Mesenchymal stem cell (in vitro differentiated cells and primary cell): ENCODE results near the gene GRIN1.

ENCODE experiments used
- DNase-seq: peaks from one replicate; pipeline ENCODE4 v3.0.0-alpha.2; 2013
- H2AFZ ChIP-seq: one replicate; pipeline ENCODE4 v1.6.1; 2013; ENCODE audit warnings: low read depth, mild to moderate bottlenecking, control low read depth, inconsistent platforms, low read length, moderate library complexity
- H2AK5ac ChIP-seq: 2 replicates; pipeline ENCODE4 v1.6.1; 2013; ENCODE audit warnings: low read length, moderate library complexity, mild to moderate bottlenecking, inconsistent platforms; ENCODE audit not compliant: severe bottlenecking
- H2BK120ac ChIP-seq: one replicate; pipeline ENCODE4 v1.6.1; 2013; ENCODE audit warnings: low read depth, mild to moderate bottlenecking, inconsistent platforms, low read length, moderate library complexity
- H2BK12ac ChIP-seq, 2 experiments: one replicate each; pipeline ENCODE4 v1.6.1; 2013; ENCODE audit warnings: inconsistent platforms in 2 of 2, low read length in 2 of 2, mild to moderate bottlenecking in 2 of 2, moderate library complexity in 2 of 2, control low read depth in 1 of 2
- H2BK15ac ChIP-seq: one replicate; pipeline ENCODE4 v1.6.1; 2013; ENCODE audit warnings: mild to moderate bottlenecking, low read depth, inconsistent platforms; ENCODE audit not compliant: poor library complexity, severe bottlenecking
- H2BK5ac ChIP-seq: 2 replicates; pipeline ENCODE4 v1.6.1; 2013; ENCODE audit warnings: low read depth, mild to moderate bottlenecking, low read length, control low read depth, inconsistent platforms; ENCODE audit not compliant: poor library complexity, severe bottlenecking
- H3K14ac ChIP-seq, 2 experiments: one replicate each; pipeline ENCODE4 v1.6.1; 2013; ENCODE audit warnings: inconsistent platforms in 2 of 2, low read length in 2 of 2, control low read depth in 1 of 2, mild to moderate bottlenecking in 1 of 2, moderate library complexity in 1 of 2
- H3K18ac ChIP-seq, 2 experiments: one replicate each; pipeline ENCODE4 v1.6.1; 2013; ENCODE audit warnings: inconsistent platforms in 2 of 2, low read length in 2 of 2, control low read depth in 1 of 2, low read depth in 1 of 2, mild to moderate bottlenecking in 1 of 2
- H3K23ac ChIP-seq, 2 experiments: one replicate each; pipeline ENCODE4 v1.6.1; 2013; ENCODE audit warnings: inconsistent platforms in 2 of 2, low read length in 2 of 2, mild to moderate bottlenecking in 2 of 2, moderate library complexity in 2 of 2, control low read depth in 1 of 2
- H3K27ac ChIP-seq: 2 replicates; pipeline ENCODE4 v1.5.1; 2013; ENCODE audit warnings: mild to moderate bottlenecking, moderate library complexity, low read length, control low read depth, inconsistent platforms; ENCODE audit not compliant: poor library complexity, severe bottlenecking
- H3K27me3 ChIP-seq, 2 experiments: 2 replicates each; pipeline versions ENCODE4 v1.6.1 to v1.7.0; 2013; ENCODE audit warnings: low read length in 2 of 2, mild to moderate bottlenecking in 2 of 2, moderate library complexity in 2 of 2, control low read depth in 1 of 2, inconsistent platforms in 1 of 2; ENCODE audit not compliant: control insufficient read depth in 1 of 2, insufficient read depth in 1 of 2
- H3K36me3 ChIP-seq, 2 experiments: 2 replicates each; pipeline versions ENCODE4 v1.6.1 to v1.7.0; 2013; ENCODE audit warnings: low read length in 2 of 2, control low read depth in 1 of 2, inconsistent platforms in 1 of 2, low read depth in 1 of 2, mild to moderate bottlenecking in 1 of 2; ENCODE audit not compliant: insufficient read depth in 2 of 2, control insufficient read depth in 1 of 2
- H3K4ac ChIP-seq, 2 experiments: one replicate each; pipeline ENCODE4 v1.6.1; 2013; ENCODE audit warnings: inconsistent platforms in 2 of 2, low read length in 2 of 2, mild to moderate bottlenecking in 2 of 2, moderate library complexity in 2 of 2, control low read depth in 1 of 2, low read depth in 1 of 2
- H3K4me1 ChIP-seq: 2 replicates; pipeline ENCODE4 v1.6.1; 2013; ENCODE audit warnings: low read depth, low read length, control low read depth; ENCODE audit not compliant: control insufficient read depth, insufficient read depth
- H3K4me2 ChIP-seq: 2 replicates; pipeline ENCODE4 v1.6.1; 2013; ENCODE audit warnings: low read length, mild to moderate bottlenecking, inconsistent platforms; ENCODE audit not compliant: poor library complexity, severe bottlenecking
- H3K4me3 ChIP-seq, 2 experiments: 2 replicates each; pipeline versions ENCODE4 v1.5.1 to v1.7.0; 2013; ENCODE audit warnings: low read length in 2 of 2, mild to moderate bottlenecking in 2 of 2, control low read depth in 1 of 2, low read depth in 1 of 2; ENCODE audit not compliant: insufficient read depth in 1 of 2
- H3K79me1 ChIP-seq: replicated peaks from 2 replicates; pipeline ENCODE4 v1.6.1; 2013; ENCODE audit warnings: mild to moderate bottlenecking, control low read depth, low read length, inconsistent platforms; ENCODE audit not compliant: poor library complexity, severe bottlenecking
- H3K9ac ChIP-seq: 2 replicates; pipeline ENCODE4 v1.7.0; 2013; ENCODE audit warnings: mild to moderate bottlenecking, low read length, moderate library complexity
- H3K9me3 ChIP-seq: 2 replicates; pipeline ENCODE4 v1.7.0; 2013; ENCODE audit warnings: mild to moderate bottlenecking, low read length; ENCODE audit not compliant: control insufficient read depth
- H4K8ac ChIP-seq: one replicate; pipeline ENCODE4 v1.6.1; 2013; ENCODE audit warnings: inconsistent platforms, mild to moderate bottlenecking, low read length, moderate library complexity
- H4K91ac ChIP-seq: one replicate; pipeline ENCODE4 v1.6.1; 2013; ENCODE audit warnings: mild to moderate bottlenecking, low read length, inconsistent platforms
- WGBS: methylation state at CpG from one replicate; pipeline ENCODE4 v1.1.7; 2013; ENCODE audit warnings: mixed read lengths; 5-methylcytosine and 5-hydroxymethylcytosine counted together

Gene GRIN1

DNA sequence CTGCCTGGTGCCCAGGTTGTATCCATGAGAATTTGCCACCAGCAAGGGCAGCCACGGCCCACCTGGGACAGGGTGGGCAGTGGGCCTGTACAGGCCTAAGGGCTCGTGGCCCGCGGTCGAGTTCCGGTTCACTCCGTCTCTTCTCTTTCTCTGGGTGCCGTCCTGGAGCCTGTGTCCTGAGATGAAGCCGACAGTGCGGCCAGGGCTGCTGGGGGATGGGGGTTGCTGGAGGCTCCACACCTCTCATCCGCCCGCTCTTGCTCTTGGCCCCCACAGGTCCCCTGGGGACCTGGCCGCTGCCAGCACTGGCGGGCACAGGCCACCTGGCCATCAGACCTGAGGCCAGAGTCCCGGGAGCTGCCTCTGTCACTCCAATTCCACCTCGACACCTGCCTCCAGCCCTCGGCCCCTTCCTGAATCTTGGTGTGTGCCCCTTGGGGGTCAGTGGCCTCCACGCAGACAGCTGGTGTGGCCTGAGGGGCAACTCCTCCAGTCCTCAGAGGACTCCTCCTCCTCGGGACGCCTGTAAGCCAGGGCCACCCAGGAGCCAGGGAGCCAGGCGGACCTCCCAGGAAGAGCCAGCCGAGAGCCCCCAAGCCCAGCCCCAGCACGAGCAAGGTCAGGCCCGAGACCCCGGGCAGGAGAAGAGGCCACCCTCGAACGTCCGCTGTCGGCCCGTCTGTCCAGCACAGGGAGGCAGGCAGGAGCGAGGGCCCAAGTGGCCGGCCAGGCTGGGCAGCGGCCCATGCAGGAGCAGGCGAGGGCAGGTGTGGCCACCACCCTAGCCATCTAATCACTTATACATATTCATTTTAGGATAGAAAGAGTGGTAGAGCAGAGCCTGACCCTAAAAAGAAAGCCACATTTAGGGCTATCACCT lies 25.7 kb downstream of the GRIN1 start:
- 80% methylated on average over 30 of the region's 34 CpGs for WGBS
- H2AFZ ChIP-seq, result no peak overlapping the region
- H3K14ac ChIP-seq, result no peak overlapping the region
- no peak overlapping the region for H3K27ac ChIP-seq
- H3K79me1 ChIP-seq, result no peaks in the 10 kb centered on the region
- H3K18ac ChIP-seq, result no peak overlapping the region
- no peaks in the 10 kb centered on the region for H3K9me3 ChIP-seq
- no peak overlapping the region for H4K8ac ChIP-seq
- no peaks in the 10 kb centered on the region for H3K36me3 ChIP-seq
- DNase-seq, result no peak
- H4K91ac ChIP-seq, result no peak overlapping the region
- peaks cover 38% of the 10 kb centered on the region for H3K4me1 ChIP-seq
- H3K4ac ChIP-seq, result no peak overlapping the region
- no peak overlapping the region for H3K23ac ChIP-seq
- H3K4me3 ChIP-seq, result no peak overlapping the region
- peak overlapping the region; percentile 30 for H2BK15ac ChIP-seq
- no peak overlapping the region for H2BK12ac ChIP-seq
- no peak overlapping the region for H2BK120ac ChIP-seq
- H2AK5ac ChIP-seq, result no peak overlapping the region
- peaks cover 78 to 87% of the 10 kb centered on the region in 2 experiments for H3K27me3 ChIP-seq
- no peak overlapping the region for H3K4me2 ChIP-seq
- H3K9ac ChIP-seq, result no peak overlapping the region
- no peak overlapping the region for H2BK5ac ChIP-seq

DNA sequence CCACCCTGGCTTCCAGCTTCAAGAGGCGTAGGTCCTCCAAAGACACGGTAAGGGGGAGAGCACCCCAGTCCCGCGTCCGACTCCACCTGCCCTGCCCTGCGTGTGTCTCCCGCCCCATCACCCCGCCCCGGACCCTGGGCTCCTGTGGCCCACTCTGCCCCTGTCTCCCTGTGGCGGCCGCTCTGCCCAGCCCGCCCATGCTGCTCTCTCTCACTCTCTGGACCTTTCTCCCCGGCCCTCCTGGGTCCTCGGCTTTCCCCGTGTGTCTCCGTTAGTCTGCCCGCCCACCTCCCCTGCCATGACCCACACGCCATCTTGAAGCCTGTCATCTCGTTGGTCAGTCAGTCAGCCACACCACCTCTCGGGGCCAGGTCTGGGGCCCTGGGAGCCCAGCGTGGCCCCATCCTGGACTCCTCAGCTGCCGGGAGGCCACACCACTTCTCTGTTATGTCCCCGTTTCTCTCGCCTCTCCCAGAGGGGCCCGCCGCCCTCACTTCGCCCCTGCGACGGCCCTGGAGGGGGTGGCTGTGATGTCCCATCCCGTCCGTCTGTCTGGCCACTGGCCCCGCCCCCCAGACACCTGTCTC lies 26.4 kb downstream of the GRIN1 start:
- H4K8ac ChIP-seq, result no peak overlapping the region
- H2BK120ac ChIP-seq, result no peak overlapping the region
- H3K36me3 ChIP-seq, result no peaks in the 10 kb centered on the region
- H3K14ac ChIP-seq, result no peak overlapping the region
- no peak overlapping the region for H3K4me3 ChIP-seq
- no peak overlapping the region for H3K18ac ChIP-seq
- WGBS, result 86% methylated on average over 32 of the region's 32 CpGs
- no peak overlapping the region for H3K4ac ChIP-seq
- no peak overlapping the region for H3K4me2 ChIP-seq
- no peak for DNase-seq
- no peak overlapping the region for H2AFZ ChIP-seq
- H2BK15ac ChIP-seq, result no peak overlapping the region
- no peak overlapping the region for H4K91ac ChIP-seq
- H2BK5ac ChIP-seq, result no peak overlapping the region
- no peak overlapping the region for H3K27ac ChIP-seq
- no peak overlapping the region for H2AK5ac ChIP-seq
- no peaks in the 10 kb centered on the region for H3K79me1 ChIP-seq
- H3K23ac ChIP-seq, result no peak overlapping the region
- peaks cover 41% of the 10 kb centered on the region for H3K4me1 ChIP-seq
- no peak overlapping the region for H2BK12ac ChIP-seq
- H3K9ac ChIP-seq, result no peak overlapping the region
- peaks cover 79 to 85% of the 10 kb centered on the region in 2 experiments for H3K27me3 ChIP-seq
- no peaks in the 10 kb centered on the region for H3K9me3 ChIP-seq

DNA sequence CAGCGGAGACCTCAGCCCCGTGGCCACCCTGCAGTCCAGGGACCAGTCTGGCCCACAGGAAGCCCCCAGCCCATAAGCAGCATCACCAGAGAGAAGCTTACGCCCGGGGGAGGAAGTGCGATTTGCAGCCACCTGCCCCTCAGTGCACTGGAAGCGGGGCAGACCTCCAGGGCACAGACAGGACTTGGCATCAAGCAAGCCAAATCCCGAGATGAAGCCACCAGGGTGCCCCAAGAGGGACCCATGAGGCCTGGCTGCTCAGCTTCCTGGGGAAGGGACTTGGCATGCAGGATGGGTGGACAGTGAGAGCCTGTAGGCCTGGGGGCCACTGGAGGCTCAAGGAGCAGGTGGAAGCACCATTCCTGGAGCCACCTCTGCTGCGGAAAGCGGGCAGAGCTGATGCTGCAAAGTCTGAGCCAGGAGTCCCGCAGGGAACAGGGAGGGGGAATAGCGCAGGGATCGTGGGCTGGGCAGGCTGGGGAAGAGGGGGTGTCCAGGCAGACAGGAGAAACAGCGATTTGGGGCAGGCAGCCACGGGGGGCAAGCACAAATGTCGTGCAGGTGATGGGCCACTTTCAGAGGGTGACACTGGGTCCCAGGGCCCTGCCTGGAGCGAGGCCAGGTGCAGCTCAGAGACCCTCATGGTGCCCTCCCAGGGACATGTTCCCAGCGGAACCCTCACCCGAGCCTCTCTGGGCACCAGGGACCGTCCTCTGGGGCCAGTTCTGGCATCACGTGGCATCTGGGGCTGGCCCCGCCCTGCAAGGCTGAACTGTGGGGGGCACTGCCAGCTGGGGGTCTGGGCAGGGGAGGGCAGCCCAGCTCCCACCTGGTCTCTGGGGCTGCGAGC lies 27.7 kb downstream of the GRIN1 start:
- Histone ChIP-seq H2BK5ac (no peak overlapping the region), H2BK12ac (no peak overlapping the region), H3K79me1 (no peaks in the 10 kb centered on the region), H3K4me3 (no peak overlapping the region), H3K4me1 (peaks cover 39% of the 10 kb centered on the region), H3K4ac (no peak overlapping the region), H4K8ac (no peak overlapping the region), H3K4me2 (no peak overlapping the region), H3K9ac (no peak overlapping the region), H3K9me3 (no peaks in the 10 kb centered on the region), H3K27me3 (peaks cover 85 to 87% of the 10 kb centered on the region in 2 experiments), H3K14ac (no peak overlapping the region), H3K36me3 (no peaks in the 10 kb centered on the region), H3K27ac (no peak overlapping the region), H4K91ac (no peak overlapping the region), H2BK15ac (no peak overlapping the region), H3K18ac (no peak overlapping the region), H3K23ac (no peak overlapping the region), H2BK120ac (no peak overlapping the region), H2AK5ac (no peak overlapping the region), H2AFZ (no peak overlapping the region)
- DNase-seq, result no peak
- WGBS, result 73% methylated on average over 22 of the region's 22 CpGs

DNA sequence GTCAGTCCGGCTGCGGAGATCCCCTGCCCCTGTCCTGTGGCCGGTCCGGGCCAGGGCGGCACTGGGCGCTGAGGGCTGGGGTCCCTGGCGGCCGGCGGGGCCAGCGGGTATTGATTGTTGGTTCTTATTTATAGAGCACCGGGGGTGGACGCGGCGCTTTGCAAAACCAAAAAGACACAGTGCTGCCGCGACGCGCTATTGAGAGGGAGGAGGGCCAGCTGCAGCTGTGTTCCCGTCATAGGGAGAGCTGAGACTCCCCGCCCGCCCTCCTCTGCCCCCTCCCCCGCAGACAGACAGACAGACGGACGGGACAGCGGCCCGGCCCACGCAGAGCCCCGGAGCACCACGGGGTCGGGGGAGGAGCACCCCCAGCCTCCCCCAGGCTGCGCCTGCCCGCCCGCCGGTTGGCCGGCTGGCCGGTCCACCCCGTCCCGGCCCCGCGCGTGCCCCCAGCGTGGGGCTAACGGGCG lies 28.4 kb downstream of the GRIN1 start:
- Histone ChIP-seq H2AK5ac (no peak overlapping the region), H2BK5ac (no peak overlapping the region), H3K4me3 (no peak overlapping the region), H4K8ac (no peak overlapping the region), H3K14ac (no peak overlapping the region), H3K27ac (no peak overlapping the region), H3K18ac (no peak overlapping the region), H2BK15ac (no peak overlapping the region), H2BK120ac (no peak overlapping the region), H3K23ac (no peak overlapping the region), H3K9ac (no peak overlapping the region), H3K4me1 (peaks cover 32% of the 10 kb centered on the region), H2BK12ac (no peak overlapping the region), H3K79me1 (no peaks in the 10 kb centered on the region), H4K91ac (no peak overlapping the region), H3K4me2 (no peak overlapping the region), H3K9me3 (no peaks in the 10 kb centered on the region), H3K4ac (no peak overlapping the region), H3K36me3 (no peaks in the 10 kb centered on the region), H2AFZ (no peak overlapping the region), H3K27me3 (peaks cover 87% of the 10 kb centered on the region in 2 experiments)
- DNase-seq, result no peak
- WGBS, result 48% methylated on average over 40 of the region's 44 CpGs
